Limb (tissue), 2 donors: ENCODE measurements around the gene CRYZL1.
A peak's percentile ranks its signal among the peaks of the same experiment; 100 is the strongest.
"Not testable (repeated sequence)": the region's sequence is repeated elsewhere in the genome, so short reads cannot be mapped to it uniquely, and the experiment has no call there.

ENCODE experiments used
- DNase-seq, 2 donors: peaks; one replicate each; pipeline ENCODE4 v3.0.0-alpha.2; 2016; ENCODE audit errors: extremely low spot score in 2 of 2

CRYZL1 gene

DNA sequence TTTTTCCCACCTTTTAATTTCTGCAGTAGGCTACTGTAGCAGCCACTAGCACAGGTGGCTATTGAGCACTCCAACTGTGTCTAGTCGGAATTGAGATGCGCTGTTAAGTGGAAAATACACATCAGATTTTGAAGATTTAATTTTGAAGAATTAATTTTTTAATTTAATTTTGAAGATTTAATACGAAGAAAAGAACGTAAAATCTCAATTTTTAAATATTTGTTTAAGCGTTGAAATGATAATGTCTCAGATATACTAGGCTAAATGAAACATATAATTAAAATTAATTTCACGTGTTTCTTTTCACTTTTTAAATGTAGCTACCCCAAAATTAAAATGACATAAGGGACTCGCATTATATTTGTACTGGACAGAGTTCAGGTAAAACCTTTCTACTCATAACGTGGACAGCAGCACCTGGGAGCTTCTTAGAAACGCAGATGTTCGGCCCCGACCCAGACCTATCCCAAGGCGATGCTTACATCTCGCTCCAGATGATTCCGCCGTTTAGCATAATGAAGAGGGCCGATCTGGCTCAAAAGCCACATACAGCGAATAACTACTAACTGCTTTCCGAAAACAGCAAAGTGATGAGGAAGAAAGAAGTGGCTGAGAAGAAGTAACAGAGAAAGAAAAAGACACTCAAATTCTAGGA lies 717 bp downstream of the CRYZL1 start:
- no peak for DNase-seq

GRCh38 chr21:33634254-33634653 lies 7.3 kb downstream of the CRYZL1 start:
- no peak for DNase-seq

DNA sequence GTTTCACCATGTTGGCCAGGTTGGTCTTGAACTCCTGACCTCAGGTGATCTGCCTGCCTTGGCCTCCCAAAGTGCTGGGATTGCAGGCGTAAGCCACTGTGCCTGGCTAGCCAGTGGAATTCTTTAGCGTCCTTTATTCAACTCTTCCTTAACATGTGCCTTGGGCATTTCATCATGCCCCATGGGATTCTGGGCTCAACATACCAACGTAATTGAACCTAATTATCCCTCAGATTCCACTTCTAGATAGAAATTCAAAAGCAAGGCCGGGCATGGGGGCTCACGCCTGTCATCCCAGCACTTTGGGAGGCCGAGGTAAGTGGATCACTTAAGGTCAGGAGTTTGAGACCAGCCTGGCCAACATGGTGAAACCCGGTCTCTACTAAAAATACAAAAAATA lies 15.4 kb downstream of the CRYZL1 start:
- DNase-seq: not testable (repeated sequence)

GRCh38 chr21:33622253-33622652 lies 19.3 kb downstream of the CRYZL1 start:
- DNase-seq: no peak

DNA sequence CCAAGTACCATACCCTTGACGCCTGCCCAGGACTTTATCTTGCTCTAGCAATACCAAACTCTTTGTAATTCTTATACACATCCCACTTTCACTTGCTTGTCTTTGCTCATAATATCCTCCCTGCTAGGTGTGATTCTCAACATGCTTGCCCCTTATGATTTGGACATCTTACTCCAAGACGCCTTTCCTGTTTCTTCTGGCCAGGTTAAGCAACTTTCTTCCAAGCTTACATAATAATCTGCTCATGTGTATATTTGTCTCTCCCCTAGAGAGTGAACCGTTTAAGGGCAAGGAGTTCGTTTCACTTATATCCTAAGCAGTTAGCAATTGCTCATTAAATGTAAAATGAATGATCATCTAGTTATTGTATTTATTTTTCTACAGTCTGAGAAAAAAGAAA lies 21.8 kb downstream of the CRYZL1 start:
- no peak for DNase-seq

DNA sequence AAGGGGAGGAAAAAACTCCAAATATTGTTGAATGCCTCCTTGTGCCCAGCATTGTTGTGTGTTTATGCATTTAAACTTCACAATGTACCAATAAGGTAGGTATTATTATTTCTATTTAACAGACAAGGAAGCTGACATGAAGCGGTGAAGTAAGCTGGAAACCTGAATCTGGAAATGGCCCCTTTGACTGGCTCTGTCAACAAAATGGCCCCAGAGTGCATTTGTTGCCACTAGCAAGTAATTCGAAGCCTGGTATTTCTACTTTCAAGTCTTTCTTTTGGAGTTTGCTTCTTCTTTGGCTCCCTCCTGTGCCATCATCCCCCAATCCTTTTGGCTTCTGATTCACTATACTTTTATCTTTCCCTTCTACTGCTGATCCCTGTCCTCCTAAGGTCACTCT lies 23.1 kb downstream of the CRYZL1 start:
- DNase-seq: no peak

DNA sequence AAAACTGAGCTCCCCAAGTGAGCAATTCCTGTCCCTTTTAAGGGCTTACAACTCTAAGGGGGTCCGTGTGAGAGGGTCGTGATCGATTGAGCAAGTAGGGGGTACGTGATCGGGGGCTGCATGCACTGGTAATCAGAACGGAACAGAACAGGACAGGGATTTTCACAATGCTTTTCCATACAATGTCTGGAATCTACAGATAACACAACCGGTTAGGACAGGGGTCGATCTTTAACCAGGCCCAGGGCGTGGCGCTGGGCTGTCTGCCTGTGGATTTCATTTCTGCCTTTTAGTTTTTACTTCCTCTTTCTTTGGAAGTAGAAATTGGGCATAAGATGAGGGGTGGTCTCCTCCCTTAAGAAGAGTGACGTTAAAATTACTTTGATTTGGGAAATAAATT lies 24.0 kb downstream of the CRYZL1 start:
- not testable (repeated sequence) for DNase-seq

GRCh38 chr21:33611006-33611744 lies 30.4 kb downstream of the CRYZL1 start:
- DNase-seq: no peak

GRCh38 chr21:33608559-33608958 lies 33.0 kb downstream of the CRYZL1 start:
- DNase-seq: no peak

GRCh38 chr21:33598051-33598450 lies 43.5 kb downstream of the CRYZL1 start:
- DNase-seq: no peak

GRCh38 chr21:33588485-33589335 lies 52.8 kb downstream of the CRYZL1 start, which contains the start of gene DONSON:
Gene DONSON, minus strand, starts transcription at chr21:33588684. Its CDS starts 43 bp downstream, at chr21:33588641.
- peak; percentile 87 to 95 for DNase-seq

- DNase-seq: peak; percentile 29 to 76
Measured at GRCh38 chr21:33587792-33588484, 53.6 kb downstream of the CRYZL1 start.

DNA sequence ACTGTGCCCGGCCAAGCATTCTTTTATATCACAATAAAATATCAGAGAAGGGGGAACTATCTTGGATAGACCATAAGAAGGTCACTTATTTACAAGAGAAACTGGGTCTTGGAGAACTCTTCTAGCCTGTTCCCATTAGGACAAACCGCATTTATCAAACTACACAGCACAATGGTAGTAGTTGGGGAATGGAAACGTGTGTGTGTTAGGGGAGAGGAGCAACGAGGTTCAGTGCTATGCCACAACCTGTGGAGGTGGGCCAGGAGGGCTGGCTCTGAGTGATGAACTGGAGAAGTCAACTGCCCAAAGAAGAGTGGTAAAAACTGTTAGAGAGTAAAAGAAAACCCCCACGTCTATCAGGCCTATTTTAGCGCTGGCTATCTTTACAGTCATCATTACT lies 54.6 kb downstream of the CRYZL1 start:
- no peak for DNase-seq

DNA sequence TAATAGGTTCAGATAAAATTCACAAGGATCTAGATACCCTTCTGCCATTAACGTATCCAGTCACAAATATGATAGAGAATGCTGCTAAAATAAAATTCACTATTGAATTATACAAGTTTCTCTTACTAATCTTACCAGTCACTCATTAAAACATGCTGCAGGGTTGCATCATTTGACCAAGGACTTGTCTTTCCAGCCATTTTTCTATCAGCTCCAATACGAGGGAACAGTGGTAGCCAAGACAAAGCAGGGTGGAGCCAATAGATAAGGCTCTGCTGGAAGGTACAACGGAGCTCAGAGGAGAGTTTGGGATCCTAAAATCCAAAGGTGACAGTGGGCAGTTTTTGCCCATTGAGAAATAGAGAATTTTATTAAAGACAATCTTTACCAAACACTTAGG lies 57.1 kb downstream of the CRYZL1 start:
- no peak for DNase-seq

GRCh38 chr21:33578959-33579542 lies 62.5 kb downstream of the CRYZL1 start:
- DNase-seq: no peak

DNA sequence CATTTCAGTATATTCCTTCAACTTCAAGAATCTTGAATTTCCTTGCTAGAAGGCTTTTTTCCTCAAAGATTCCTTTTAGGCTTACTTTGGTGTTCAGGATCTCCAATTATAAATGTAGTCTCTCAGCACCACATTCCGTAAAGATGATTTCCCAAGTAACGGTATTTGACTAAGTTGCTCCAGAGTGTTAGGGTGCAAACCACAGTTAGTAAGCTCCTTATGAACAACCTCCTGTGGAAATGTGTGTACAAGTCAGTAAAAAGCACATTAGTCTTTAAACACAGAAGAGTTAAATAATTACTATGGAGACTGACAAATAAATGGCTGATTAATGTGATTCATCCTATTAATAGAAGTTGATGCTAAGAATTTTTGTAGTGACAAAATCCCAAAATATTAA lies 63.3 kb downstream of the CRYZL1 start:
- DNase-seq: no peak

DNA sequence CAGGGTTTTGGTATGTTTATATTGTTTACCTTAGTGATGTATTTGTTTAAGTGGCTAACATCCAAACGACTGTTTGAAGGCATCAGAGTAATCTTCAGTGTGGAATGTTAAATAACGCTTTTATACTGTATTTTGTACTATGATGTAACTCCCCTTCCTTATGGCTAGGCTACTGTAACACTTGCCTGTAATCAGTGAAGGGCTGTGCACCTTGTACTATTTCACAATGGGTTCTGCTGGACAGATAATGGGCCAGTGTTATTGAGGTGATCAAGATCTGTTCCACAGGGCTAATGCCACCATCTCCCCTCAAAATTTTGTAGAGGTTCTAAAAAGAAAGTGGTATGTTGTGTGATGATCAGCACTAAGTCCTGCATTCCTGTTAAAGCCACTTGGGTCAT lies 64.8 kb downstream of the CRYZL1 start:
- not testable (repeated sequence) for DNase-seq

GRCh38 chr21:33572350-33572749 lies 69.2 kb downstream of the CRYZL1 start:
- DNase-seq: no peak

GRCh38 chr21:33569991-33570390 lies 71.5 kb downstream of the CRYZL1 start:
- no peak for DNase-seq

DNA sequence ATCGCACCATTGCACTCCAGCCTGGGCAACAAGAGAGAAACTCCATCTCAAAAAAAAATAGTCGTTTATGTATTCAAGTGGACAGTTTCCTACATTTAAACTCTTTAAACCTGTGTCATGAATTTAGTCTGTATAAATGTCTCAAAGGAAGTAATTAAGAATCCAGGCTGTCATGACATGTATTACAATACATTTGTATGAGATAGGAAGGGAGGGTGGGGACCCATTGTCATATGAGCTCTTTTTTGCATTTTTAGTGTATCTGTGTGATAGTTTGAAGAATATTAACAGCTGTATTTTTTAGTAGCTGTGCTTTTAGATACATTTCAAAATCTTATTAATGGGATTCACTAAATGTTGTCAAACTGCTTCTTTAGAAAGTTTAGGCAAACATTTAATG lies 73.1 kb downstream of the CRYZL1 start:
- DNase-seq: no peak

DNA sequence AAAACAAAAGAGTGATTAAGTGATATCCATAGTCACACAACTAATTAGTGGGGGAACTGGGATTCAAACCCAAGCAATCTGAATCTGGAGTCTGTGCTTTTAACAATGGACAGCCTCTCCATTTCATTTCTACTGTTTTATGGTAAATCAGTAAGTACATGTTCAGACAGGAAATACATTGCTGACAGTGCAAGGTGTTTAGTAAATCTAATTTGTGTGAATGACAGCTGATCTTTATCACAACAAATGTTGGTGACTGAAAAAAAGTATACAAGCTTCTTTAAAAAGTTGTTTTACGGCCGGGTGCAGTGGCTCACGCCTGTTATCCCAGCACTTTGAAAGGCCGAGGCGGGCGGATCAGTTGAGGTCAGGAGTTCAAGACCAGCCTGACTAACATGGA lies 73.6 kb downstream of the CRYZL1 start:
- DNase-seq: no peak
